Measurements from ENCODE around the gene ZSWIM6.

Gene ZSWIM6

GRCh38 chr5:61523997-61524396 lies 191.9 kb downstream of the ZSWIM6 start:
- no peak for TF ChIP-seq CTCF (IDR thresholded peaks at IDR 0.05; ENCODE audit: low read depth, low read length, missing control alignments)
- H3K27ac ChIP-seq, result no peak overlapping the region
- DNase-seq, result no peak
- H3K36me3 ChIP-seq (replicated peaks), result peaks cover 2% of the 10 kb centered on the region
- no peak overlapping the region for H3K4me3 ChIP-seq (ENCODE audit: low read depth, low read length)
- H3K27me3 ChIP-seq (replicated peaks), result no peaks in the 10 kb centered on the region
- in situ Hi-C loops (cut with HindIII; ENCODE audit: low pct_ligation_motif_present, low sequenced_read_pairs), result no loop called here

- in situ Hi-C loops (cut with HindIII; ENCODE audit: low pct_ligation_motif_present, low sequenced_read_pairs), result no loop called here
- peak; percentile 35 for DNase-seq
- Histone ChIP-seq H3K27me3 (replicated peaks) (no peaks in the 10 kb centered on the region), H3K4me3 (ENCODE audit: low read depth, low read length) (no peak overlapping the region), H3K27ac (no peak overlapping the region), H3K36me3 (replicated peaks) (peaks cover 6% of the 10 kb centered on the region)
- no peak for TF ChIP-seq CTCF (IDR thresholded peaks at IDR 0.05; ENCODE audit: low read depth, low read length, missing control alignments)
Measured at GRCh38 chr5:61525512-61526206, 193.6 kb downstream of the ZSWIM6 start.

- H3K27me3 ChIP-seq (replicated peaks), result no peaks in the 10 kb centered on the region
- H3K4me3 ChIP-seq (ENCODE audit: low read depth, low read length), result no peak overlapping the region
- in situ Hi-C loops (cut with HindIII; ENCODE audit: low pct_ligation_motif_present, low sequenced_read_pairs), result no loop called here
- no peak overlapping the region for H3K27ac ChIP-seq
- DNase-seq, result no peak
- no peak for TF ChIP-seq CTCF (IDR thresholded peaks at IDR 0.05; ENCODE audit: low read depth, low read length, missing control alignments)
- H3K36me3 ChIP-seq (replicated peaks), result peaks cover 6% of the 10 kb centered on the region
Measured at GRCh38 chr5:61526207-61526519, 194.1 kb downstream of the ZSWIM6 start.

GRCh38 chr5:61532983-61533382 lies 200.9 kb downstream of the ZSWIM6 start:
- Histone ChIP-seq H3K4me3 (ENCODE audit: low read depth, low read length) (no peak overlapping the region), H3K27me3 (replicated peaks) (no peaks in the 10 kb centered on the region), H3K36me3 (replicated peaks) (peaks cover 14% of the 10 kb centered on the region), H3K27ac (no peak overlapping the region)
- in situ Hi-C loops (cut with HindIII; ENCODE audit: low pct_ligation_motif_present, low sequenced_read_pairs), result no loop called here
- DNase-seq, result no peak
- TF ChIP-seq CTCF (IDR thresholded peaks at IDR 0.05; ENCODE audit: low read depth, low read length, missing control alignments), result no peak

GRCh38 chr5:61534481-61535267 lies 202.6 kb downstream of the ZSWIM6 start:
- TF ChIP-seq CTCF (IDR thresholded peaks at IDR 0.05; ENCODE audit: low read depth, low read length, missing control alignments), result no peak
- in situ Hi-C loops (cut with HindIII; ENCODE audit: low pct_ligation_motif_present, low sequenced_read_pairs), result no loop called here
- peaks cover 16% of the 10 kb centered on the region for H3K36me3 ChIP-seq (replicated peaks)

More at GRCh38 chr5:61534481-61535267, 202.6 kb downstream of the ZSWIM6 start:
- Histone ChIP-seq H3K27me3 (replicated peaks) (no peaks in the 10 kb centered on the region), H3K27ac (no peak overlapping the region), H3K4me3 (ENCODE audit: low read depth, low read length) (no peak overlapping the region)
- DNase-seq, result no peak

All from brain microvascular endothelial cell (primary cell).